NOMO-1 treated with DMSO at 0.1 percent for 48 hours (cell line): ENCODE results near the gene EXT2.

Experiments used
- DNase-seq: peaks from one replicate; lab custom pipeline; 2025; ENCODE audit not compliant: unreplicated experiment; lab: John Stamatoyannopoulos, UW

The EXT2 gene

DNA sequence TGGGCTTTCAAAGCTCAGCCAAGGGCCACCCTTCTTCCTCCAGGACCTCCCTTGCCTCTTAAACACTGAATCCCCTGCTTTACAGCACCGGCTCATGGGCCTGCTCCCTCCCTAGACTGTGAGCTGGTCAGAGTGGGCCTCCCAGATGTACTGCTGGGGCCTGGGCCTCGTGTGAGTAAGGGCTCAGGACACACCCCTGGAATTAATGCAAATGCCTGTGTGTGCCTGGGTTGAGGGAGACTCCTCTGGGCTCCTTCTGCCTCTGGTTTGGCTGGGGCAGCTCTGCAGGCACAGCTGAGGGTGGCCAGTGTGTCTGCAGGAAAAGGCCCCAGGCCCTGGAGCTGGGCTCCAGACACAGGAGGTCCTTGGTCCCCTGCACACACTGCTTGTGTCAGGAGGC lies 190.3 kb downstream of the EXT2 start:
- no peak for DNase-seq

DNA sequence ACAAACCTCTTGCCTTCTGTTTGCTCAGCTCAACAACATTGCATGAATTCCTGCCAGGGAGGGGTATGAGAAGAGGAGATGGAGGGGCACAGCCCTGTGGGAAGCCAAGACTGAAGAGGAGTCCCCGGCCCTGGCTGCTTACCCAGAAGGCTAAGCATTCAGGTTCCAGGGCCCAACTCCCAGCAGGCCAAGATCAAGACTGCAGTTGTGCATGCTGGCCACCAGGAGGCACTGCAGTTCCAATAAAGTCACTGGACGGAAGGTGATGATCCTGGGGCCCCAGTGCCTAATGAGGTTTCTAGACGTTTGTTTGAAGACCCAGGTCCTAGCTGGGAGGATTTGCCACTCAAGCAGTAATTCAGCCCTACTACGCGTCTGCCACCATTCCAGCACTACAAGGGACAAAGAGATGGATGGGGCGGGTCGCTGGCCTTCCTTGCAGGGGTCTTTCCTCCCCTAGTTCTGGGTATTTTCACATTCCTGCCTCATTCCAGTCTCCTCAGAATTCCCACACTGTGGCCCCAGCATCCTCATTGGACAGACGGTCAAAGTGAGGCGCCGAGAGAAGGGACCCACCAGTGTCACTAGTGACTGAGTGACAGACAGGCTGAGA lies 190.9 kb downstream of the EXT2 start:
- DNase-seq = peak; percentile 52

DNA sequence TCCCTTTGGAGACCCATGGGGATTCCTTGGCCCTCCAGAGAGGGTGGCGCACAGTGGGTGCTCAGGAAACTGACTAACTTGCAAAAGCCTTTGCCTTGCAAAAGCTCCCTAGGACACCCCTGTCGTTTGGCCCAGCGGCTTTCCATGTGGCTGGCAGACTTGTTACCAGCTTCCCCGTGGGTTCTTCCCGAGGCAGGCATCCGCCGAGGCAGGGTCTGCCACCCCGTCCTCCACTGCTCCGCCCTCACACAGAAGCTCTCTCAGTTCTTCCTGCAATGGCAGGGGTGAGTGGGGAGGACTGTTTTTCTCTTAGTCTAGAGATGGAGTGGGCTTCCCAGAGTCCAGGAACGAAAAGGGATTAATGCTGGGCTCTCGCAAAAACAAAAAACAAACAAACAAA lies 191.4 kb downstream of the EXT2 start:
- DNase-seq = no peak

DNA sequence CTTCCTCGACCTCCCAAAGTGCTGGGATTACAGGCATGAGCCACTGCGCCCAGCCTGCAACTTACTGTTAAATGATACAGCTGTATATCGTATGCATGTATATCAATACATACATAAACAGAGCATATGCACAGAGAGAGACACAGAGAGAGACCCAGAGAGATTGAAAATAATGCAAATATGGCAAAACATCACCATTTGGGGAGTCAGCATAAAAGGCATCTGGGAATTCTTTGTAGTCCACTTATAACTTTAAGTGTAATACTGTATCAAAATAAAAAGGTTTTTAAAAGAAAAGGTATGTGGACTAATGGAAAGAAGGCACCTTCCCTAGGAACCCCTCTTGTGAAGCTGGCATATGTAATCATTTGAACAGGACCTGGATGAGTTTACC lies 192.7 kb downstream of the EXT2 start:
- no peak for DNase-seq

DNA sequence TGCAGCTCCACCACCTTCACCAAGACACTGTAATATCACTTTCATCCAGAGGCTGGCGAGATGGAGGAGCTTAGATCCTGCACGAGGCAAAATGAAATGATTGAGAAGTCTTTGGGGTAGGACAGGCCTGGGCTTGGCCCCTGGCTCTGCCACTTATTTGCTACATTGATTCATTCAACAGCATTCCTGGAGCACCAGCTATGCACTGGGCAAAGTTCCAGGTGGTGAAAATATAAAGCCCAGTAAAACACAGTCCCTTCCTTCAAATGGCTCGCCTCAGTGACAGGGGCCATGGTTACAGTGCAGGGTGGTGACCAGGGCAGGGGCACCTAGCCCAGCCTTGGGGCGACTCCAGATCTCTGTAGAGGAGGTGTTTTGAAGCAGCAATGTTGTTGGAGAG lies 194.7 kb downstream of the EXT2 start:
- DNase-seq = no peak
